ENCODE results near the gene NIP7.

NIP7 gene

DNA sequence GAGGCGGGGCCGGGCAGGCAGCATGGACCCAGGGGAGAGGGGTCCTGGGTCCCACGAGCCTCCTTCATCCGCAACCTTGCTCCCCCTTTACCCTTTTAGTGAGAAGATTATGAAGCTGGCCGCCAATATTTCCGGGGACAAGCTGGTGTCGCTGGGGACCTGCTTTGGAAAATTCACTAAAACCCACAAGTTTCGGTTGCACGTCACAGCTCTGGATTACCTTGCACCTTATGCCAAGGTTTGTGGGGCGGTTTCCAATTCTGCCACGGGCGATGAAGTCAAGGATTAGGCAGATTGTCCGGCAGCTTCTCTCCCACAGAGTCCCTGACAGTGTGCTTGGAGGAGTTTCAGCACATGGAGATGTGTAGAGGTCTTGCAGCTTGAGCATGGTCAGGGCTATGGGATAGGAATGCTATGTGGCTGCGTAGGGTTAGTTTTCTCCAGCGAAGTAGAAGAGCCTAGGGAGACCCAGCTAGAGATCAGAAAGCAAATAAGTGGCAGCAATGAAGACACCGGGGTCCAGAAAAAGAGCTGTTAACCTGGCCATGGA is 598 bp downstream of the NIP7 start:
- Histone ChIP-seq H3F3A (ENCODE audit: insufficient read depth, low read length) (no peaks in the 10 kb centered on the region), H3K36me3 (ENCODE audit: insufficient read depth, low read length) (peaks cover 48% of the 10 kb centered on the region), H3K9me2 (ENCODE audit: low read depth, low read length) (no peaks in the 10 kb centered on the region), H3K4me1 (ENCODE audit: insufficient read depth, low read length, severe bottlenecking) (peaks cover 26% of the 10 kb centered on the region), H3K27ac (ENCODE audit: low read depth, low read length, poor library complexity, severe bottlenecking) (peak overlapping the region; percentile 38), H3K27me3 (ENCODE audit: insufficient read depth, low read length) (no peaks in the 10 kb centered on the region), H3K4me2 (ENCODE audit: low read length) (peak overlapping the region; percentile 95), H2AFZ (ENCODE audit: low read length) (no peak overlapping the region), H3K9ac (ENCODE audit: low read length) (peak overlapping the region; percentile 98), H4K20me1 (ENCODE audit: insufficient read depth, low read length) (no peaks in the 10 kb centered on the region), H3K4me3 (ENCODE audit: low read depth, low read length, poor library complexity, severe bottlenecking) (peak overlapping the region; percentile 95), H3K79me2 (ENCODE audit: insufficient read depth, low read length) (peaks cover 28% of the 10 kb centered on the region), H3K9me3 (ENCODE audit: low read length) (no peaks in the 10 kb centered on the region)
- no peak for TF ChIP-seq EZH2 (IDR thresholded peaks at IDR 0.05; ENCODE audit: borderline replicate concordance, low read length)
- no peak for TF ChIP-seq CTCF (IDR thresholded peaks at IDR 0.05; ENCODE audit: low read length)

DNA sequence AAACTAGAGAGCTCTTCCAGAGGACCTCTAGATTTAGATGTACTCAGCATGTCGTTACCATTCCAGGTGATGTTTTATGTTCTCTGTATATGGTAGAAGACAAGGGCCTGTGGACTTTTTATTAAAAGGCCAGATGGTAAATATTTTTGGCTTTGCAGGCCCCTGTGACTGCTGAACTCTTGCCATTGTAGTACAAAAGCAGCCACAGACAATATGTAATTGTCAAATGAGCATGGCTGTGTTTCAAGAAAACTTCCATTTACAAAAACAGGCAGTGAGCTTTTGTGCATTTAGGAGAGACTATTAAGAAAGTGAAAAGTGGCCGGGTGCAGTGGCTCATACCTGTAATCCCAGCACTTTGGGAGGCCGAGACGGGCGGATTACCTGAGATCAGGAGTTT is 4.6 kb downstream of the NIP7 start:
- Histone ChIP-seq H3F3A (ENCODE audit: insufficient read depth, low read length) (no peaks in the 10 kb centered on the region), H3K4me2 (ENCODE audit: low read length) (no peak overlapping the region), H3K9me2 (ENCODE audit: low read depth, low read length) (no peaks in the 10 kb centered on the region), H3K9ac (ENCODE audit: low read length) (no peak overlapping the region), H3K36me3 (ENCODE audit: insufficient read depth, low read length) (peaks cover 35% of the 10 kb centered on the region), H3K27me3 (ENCODE audit: insufficient read depth, low read length) (no peaks in the 10 kb centered on the region), H2AFZ (ENCODE audit: low read length) (no peak overlapping the region), H3K9me3 (ENCODE audit: low read length) (no peaks in the 10 kb centered on the region), H3K27ac (ENCODE audit: low read depth, low read length, poor library complexity, severe bottlenecking) (no peak overlapping the region), H3K79me2 (ENCODE audit: insufficient read depth, low read length) (peaks cover 19% of the 10 kb centered on the region), H4K20me1 (ENCODE audit: insufficient read depth, low read length) (no peaks in the 10 kb centered on the region), H3K4me1 (ENCODE audit: insufficient read depth, low read length, severe bottlenecking) (peaks cover 15% of the 10 kb centered on the region), H3K4me3 (ENCODE audit: low read depth, low read length, poor library complexity, severe bottlenecking) (no peak overlapping the region)
- TF ChIP-seq CTCF (IDR thresholded peaks at IDR 0.05; ENCODE audit: low read length) (no peak), EZH2 (IDR thresholded peaks at IDR 0.05; ENCODE audit: borderline replicate concordance, low read length) (no peak)

DNA sequence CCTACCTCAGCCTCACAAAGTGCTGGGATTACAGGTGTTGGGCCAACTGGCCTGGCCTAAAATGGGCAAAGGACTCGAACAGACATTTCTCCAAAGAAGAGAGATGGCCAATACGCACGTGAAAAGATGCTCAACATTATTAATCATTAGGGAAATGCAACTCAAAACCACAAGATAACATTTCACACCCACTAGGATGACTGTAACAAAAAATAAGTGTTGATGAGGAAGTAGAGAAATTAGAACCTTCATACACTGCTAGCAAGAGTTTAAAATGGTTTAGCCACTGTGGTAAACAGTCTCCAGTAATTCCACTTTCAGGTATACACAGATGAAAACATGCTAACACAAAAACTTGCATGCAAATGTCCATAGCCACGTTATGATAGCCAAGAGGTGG is 6.4 kb downstream of the NIP7 start:
- Histone ChIP-seq H4K20me1 (ENCODE audit: insufficient read depth, low read length) (no peaks in the 10 kb centered on the region), H3K4me2 (ENCODE audit: low read length) (no peak overlapping the region), H3K9me3 (ENCODE audit: low read length) (no peaks in the 10 kb centered on the region), H3K36me3 (ENCODE audit: insufficient read depth, low read length) (peaks cover 38% of the 10 kb centered on the region), H3K4me1 (ENCODE audit: insufficient read depth, low read length, severe bottlenecking) (peaks cover 6% of the 10 kb centered on the region), H3K79me2 (ENCODE audit: insufficient read depth, low read length) (peaks cover 6% of the 10 kb centered on the region; the same call in 1 of the 2 replicates), H3K9me2 (ENCODE audit: low read depth, low read length) (no peaks in the 10 kb centered on the region), H2AFZ (ENCODE audit: low read length) (no peak overlapping the region), H3K27ac (ENCODE audit: low read depth, low read length, poor library complexity, severe bottlenecking) (no peak overlapping the region), H3K27me3 (ENCODE audit: insufficient read depth, low read length) (no peaks in the 10 kb centered on the region), H3K4me3 (ENCODE audit: low read depth, low read length, poor library complexity, severe bottlenecking) (no peak overlapping the region), H3K9ac (ENCODE audit: low read length) (no peak overlapping the region), H3F3A (ENCODE audit: insufficient read depth, low read length) (no peaks in the 10 kb centered on the region)
- TF ChIP-seq EZH2 (IDR thresholded peaks at IDR 0.05; ENCODE audit: borderline replicate concordance, low read length) (no peak), CTCF (IDR thresholded peaks at IDR 0.05; ENCODE audit: low read length) (no peak)
